ENCODE results near the gene ACTL10. TPM values are rescaled to one million over a fixed set of nuclear protein-coding genes. Genes with fewer than 3 reads are reported as not detected.

Gene ACTL10
- total and polyA plus RNA-seq, 2 of the 13 experiments (the other 11 are each of a cell fraction or from before 2014, with no cell fraction given): not detected

DNA sequence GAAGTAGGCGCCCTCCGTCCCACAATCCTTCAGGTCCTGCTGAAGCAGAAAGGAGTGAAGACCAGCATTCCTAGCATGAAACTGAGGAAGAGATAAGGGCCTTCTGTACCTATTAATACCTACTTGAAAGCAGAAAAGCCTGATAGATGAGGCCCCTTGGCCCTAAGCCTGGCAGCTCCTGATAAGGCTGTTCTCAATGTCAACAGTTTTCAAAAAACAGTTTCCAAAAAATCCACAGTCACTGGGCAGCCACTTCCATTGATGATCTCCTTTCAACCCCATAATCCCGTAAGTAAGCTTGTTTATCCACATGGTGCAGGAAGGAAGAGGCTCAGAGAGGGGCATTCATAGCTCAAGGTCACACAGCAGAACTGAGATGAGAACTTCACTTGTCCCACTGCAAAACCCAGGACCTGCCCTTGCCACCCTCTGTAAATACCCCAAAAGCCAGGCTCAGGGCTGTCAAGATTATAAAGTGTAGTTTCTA, 22.2 kb downstream of the ACTL10 start (continued):
- no peak for TF ChIP-seq ZHX2 (IDR thresholded peaks at IDR 0.05; ENCODE audit: low read depth)
- TF ChIP-seq ZHX2 (CRISPR knock-in tag; IDR thresholded peaks at IDR 0.05; ENCODE audit: borderline replicate concordance): no peak
- TF ChIP-seq ZNF850 (CRISPR knock-in tag; conservative IDR thresholded peaks at IDR 0.05): no peak
- TF ChIP-seq HIC2 (CRISPR knock-in tag; IDR thresholded peaks at IDR 0.05; ENCODE audit: low read depth): no peak
- TF ChIP-seq, protein P1, sequence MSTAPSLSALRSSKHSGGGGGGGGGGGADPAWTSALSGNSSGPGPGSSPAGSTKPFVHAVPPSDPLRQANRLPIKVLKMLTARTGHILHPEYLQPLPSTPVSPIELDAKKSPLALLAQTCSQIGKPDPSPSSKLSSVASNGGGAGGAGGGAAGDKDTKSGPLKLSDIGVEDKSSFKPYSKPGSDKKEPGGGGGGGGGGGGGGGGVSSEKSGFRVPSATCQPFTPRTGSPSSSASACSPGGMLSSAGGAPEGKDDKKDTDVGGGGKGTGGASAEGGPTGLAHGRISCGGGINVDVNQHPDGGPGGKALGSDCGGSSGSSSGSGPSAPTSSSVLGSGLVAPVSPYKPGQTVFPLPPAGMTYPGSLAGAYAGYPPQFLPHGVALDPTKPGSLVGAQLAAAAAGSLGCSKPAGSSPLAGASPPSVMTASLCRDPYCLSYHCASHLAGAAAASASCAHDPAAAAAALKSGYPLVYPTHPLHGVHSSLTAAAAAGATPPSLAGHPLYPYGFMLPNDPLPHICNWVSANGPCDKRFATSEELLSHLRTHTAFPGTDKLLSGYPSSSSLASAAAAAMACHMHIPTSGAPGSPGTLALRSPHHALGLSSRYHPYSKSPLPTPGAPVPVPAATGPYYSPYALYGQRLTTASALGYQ (CRISPR knock-in tag; IDR thresholded peaks at IDR 0.05): peak; percentile 87
- no peak for TF ChIP-seq ZNF282 (IDR thresholded peaks at IDR 0.05; ENCODE audit: partially characterized antibody)
- no peak for TF ChIP-seq GZF1 (CRISPR knock-in tag; IDR thresholded peaks at IDR 0.05)
- no peak for TF ChIP-seq ZNF337 (CRISPR knock-in tag; IDR thresholded peaks at IDR 0.05; ENCODE audit: borderline replicate concordance, low read depth)
- TF ChIP-seq CREB1 (IDR thresholded peaks at IDR 0.05): no peak
- peak; percentile 39; the same call in 1 of the 2 replicates for TF ChIP-seq CREB1 (CRISPR knock-in tag; IDR thresholded peaks at IDR 0.05)
- no peak for TF ChIP-seq ZNF234 (CRISPR knock-in tag; conservative IDR thresholded peaks at IDR 0.05)
- no peak for TF ChIP-seq SIN3B (IDR thresholded peaks at IDR 0.05; ENCODE audit: low read length)
- no peak for TF ChIP-seq NFRKB (IDR thresholded peaks at IDR 0.05)
- TF ChIP-seq BCL6 (CRISPR knock-in tag; IDR thresholded peaks at IDR 0.05): peak; percentile 79
- no peak for TF ChIP-seq ATRX (CRISPR knock-in tag; IDR thresholded peaks at IDR 0.05; ENCODE audit: borderline replicate concordance)
- no peak for TF ChIP-seq SCMH1 (CRISPR knock-in tag; IDR thresholded peaks at IDR 0.05; ENCODE audit: borderline replicate concordance)
- no peak for TF ChIP-seq ZNF432 (CRISPR knock-in tag; IDR thresholded peaks at IDR 0.05; ENCODE audit: borderline replicate concordance)
- no peak for TF ChIP-seq ASH2L (IDR thresholded peaks at IDR 0.05; ENCODE audit: insufficient read length, low read depth, low read length)
- no peak for TF ChIP-seq SP1 (IDR thresholded peaks at IDR 0.05)
- TF ChIP-seq SP1 (CRISPR knock-in tag; IDR thresholded peaks at IDR 0.05): no peak
- no peak for TF ChIP-seq ZNF326 (CRISPR knock-in tag; IDR thresholded peaks at IDR 0.05; ENCODE audit: borderline replicate concordance)
- TF ChIP-seq NR3C1 (CRISPR knock-in tag; IDR thresholded peaks at IDR 0.05): no peak
- no peak for TF ChIP-seq ZFP1 (CRISPR knock-in tag; IDR thresholded peaks at IDR 0.05)
- TF ChIP-seq AHR (CRISPR knock-in tag; IDR thresholded peaks at IDR 0.05): no peak
- no peak for TF ChIP-seq JUNB (CRISPR knock-in tag; IDR thresholded peaks at IDR 0.05; ENCODE audit: borderline replicate concordance)
